HG02981 (cell line): Measurements from ENCODE around the gene TPD52L1.

ENCODE experiments used
- ATAC-seq: cut with Tn5 transposase; IDR thresholded peaks from one replicate; pipeline ENCODE4 v1.9.1; 2021; ENCODE audit warnings: mild to moderate bottlenecking, moderate library complexity; ENCODE audit not compliant: unreplicated experiment

The TPD52L1 gene

GRCh38 chr6:125207956-125208355 lies 54.4 kb downstream of the TPD52L1 start:
- no peak for ATAC-seq

DNA sequence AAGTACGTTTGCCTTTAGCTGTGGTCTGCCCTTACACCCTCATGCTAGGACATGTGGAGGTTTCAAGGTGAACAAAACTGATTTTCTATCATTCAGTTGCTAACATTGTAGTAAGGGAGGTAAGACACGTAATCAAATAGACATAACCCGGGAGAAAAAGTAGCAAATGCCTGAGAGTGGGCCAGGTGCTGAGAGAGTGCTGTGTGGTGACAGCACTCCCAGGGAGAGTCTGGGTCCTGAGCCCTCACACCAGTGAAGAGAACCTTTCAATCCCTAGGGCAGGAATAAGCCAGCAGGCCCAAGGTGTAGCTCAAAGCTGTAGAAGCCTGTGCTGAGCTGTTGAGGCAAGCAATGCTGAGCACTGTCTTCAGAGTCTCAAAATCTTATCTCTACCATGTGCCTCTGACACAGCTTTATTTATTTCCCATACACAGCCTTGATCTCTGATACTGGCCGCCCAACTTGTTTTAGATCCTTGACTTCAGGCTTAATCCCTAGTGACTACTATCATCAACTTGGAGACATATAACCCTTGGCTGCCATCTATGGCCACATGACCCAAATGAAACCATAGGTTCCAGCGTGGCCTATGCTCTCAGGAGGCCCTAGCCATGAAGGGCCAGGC lies 55.2 kb downstream of the TPD52L1 start:
- ATAC-seq: no peak

DNA sequence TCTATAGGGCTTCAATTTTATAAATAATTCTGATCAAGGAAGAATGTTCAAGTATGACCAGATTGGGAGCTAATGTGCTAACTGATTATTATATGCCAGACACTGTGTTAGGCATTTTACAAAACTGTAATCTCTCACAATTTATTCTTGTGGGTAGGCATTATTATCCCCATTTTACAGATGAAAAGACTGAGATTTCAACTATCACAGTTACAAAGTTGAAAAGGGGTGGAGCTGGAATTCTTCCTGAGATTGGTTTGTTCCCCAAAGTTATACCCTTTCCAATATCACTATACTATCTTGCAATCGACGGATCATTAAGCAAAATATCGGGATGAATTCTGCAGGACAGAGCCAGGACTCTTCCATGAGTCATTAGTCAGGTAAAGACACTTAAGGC lies 57.1 kb downstream of the TPD52L1 start:
- no peak for ATAC-seq

- no peak for ATAC-seq
Observed at GRCh38 chr6:125211352-125211751, 57.8 kb downstream of the TPD52L1 start.

GRCh38 chr6:125212377-125212776 lies 58.8 kb downstream of the TPD52L1 start:
- ATAC-seq: no peak

DNA sequence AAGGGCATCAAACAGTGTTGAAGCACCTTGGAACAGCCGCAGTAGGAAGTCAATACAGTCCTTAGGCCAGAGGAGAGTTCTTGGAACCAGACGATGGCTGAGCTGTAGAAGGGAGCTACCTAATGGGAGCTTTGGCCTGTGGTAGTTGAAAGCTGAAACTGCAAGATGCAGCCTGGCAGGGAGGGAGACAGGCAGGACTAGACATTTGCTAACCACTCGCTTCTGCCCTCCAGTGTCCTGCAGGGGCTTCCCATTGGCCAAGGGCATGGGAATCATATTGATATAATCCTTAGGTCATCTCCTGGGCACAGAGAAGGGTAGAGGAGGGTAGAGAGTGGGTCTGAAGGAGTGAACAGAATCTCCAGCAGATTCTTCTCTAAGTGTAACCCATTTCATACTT lies 60.4 kb downstream of the TPD52L1 start:
- ATAC-seq: no peak

- ATAC-seq: no peak
Observed at GRCh38 chr6:125215252-125215819, 61.8 kb downstream of the TPD52L1 start.

- no peak for ATAC-seq
Observed at GRCh38 chr6:125216015-125216414, 62.4 kb downstream of the TPD52L1 start.

GRCh38 chr6:125217369-125217768 lies 63.8 kb downstream of the TPD52L1 start:
- no peak for ATAC-seq

- ATAC-seq: no peak
Observed at GRCh38 chr6:125217992-125218391, 64.4 kb downstream of the TPD52L1 start.

GRCh38 chr6:125219361-125219895 lies 65.9 kb downstream of the TPD52L1 start:
- ATAC-seq: no peak

DNA sequence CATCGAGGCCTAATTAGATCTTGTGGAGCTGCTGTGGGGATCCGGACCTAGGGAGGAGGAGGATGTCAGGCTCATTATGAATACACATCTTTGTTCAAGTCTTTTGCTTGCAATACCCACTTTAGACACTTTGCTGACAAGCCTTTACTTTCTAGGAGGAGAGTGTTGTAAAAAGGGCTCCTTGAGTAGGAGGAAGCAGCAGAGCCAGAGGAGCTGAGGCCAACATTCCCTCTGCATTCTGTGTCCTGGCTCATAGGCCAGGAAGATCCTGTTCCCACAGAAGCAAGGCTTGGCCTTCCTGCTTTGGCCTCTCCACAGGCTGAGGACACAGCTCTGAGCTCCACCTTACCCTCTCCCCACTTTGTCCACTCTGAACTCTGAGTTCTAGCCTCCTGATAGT lies 67.1 kb downstream of the TPD52L1 start:
- no peak for ATAC-seq

DNA sequence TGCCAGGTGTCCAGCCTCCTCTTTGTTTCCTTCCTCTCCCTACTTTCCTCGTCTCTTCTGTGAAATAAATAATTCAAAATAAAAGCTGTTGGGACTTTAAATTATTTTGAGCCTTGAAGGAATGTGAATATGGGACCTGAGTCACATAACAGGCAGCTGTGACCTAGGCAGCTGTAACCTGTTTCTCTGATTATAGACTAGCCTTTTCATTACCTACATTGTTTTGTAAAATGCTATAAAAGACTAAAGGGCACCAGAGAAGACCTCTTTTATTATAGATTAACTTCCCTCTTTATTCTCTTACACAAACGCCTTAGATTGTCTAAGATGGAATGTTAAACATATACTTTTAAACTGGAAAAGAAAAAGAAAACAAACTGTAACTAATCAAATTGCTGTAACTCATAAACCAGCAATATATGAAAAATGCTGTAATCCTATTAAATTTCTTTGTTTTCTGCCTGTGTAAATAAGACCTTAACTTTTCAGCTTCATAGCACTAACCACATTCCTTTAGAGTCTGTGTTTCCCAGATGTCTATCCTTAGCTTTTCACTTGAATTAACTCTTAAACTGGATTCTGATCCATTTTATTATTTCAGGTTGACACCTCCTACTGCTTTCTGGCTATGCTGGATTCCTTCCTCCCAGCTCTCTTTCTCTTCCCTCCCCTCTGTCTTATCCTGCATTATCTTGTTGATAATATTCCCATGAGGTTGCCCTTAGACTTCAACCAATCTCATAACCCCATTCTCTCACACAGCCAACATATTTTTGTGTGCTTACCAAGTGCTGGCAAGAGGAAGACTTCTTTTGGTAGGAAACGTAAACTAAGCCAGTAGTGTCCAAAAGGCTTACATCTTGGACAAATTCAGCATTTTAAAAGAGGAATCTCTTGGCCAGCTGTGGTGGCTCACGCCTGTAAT lies 69.2 kb downstream of the TPD52L1 start:
- no peak for ATAC-seq

GRCh38 chr6:125224231-125224861 lies 70.8 kb downstream of the TPD52L1 start:
- no peak for ATAC-seq

DNA sequence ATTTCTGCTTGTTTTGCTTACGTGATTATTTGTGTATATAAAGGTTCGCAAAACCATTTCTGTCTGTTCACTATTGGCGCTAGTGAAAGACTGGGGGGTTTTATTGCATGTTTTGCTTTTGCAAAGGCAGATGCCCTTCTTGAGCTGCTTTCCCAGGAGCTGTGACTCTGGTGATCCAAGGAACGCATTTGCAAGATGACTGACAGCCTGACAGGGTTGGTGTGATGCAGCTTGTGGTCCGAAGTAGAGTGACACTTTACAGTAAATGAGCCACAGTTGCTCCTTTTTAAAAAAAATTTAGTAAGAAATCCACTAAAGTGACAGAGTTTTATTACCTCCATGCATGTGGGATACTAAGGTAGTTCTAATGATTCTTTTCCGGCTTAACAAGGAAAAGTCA lies 73.7 kb downstream of the TPD52L1 start:
- ATAC-seq: no peak

DNA sequence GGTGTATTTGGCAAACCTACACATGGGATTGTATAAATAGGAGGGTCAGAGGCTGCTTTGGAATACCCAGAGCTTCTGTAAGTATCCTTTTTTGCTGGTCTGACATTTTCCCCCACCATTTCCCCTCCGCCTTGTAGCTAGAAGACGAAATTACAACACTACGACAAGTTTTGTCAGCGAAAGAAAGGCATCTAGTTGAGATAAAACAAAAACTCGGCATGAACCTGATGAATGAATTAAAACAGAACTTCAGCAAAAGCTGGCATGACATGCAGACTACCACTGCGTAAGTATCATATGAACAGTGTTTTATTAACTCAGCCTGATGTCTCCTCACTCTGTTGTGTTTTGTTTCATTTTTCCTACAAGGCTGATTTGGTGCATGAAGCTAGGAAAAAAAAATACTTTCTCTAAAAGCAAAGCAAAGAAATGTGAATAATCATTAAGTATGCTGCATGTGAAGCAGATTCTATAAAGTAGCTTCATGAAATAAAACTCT lies 75.5 kb downstream of the TPD52L1 start:
- no peak for ATAC-seq

- no peak for ATAC-seq
Observed at GRCh38 chr6:125230674-125231073, 77.1 kb downstream of the TPD52L1 start.

DNA sequence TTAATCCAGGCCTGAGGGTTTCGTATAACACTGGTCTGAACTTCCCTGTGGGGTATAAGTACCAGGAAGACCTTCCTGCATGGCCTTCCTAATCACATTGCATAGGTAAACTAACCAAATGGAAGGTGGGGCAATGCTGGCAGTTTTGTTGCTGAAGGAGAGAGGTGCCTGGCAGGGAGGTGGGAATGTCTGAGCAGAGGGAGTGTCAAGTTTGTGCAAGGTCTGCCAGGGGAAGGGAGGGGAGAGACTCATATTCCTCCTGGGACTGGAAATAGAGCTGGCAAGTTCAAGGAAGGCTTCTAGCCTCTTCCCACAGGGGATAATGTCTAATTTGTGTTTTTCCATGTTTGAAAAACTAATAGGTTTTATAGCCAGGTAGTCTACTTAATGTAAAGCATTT lies 77.6 kb downstream of the TPD52L1 start:
- no peak for ATAC-seq

- ATAC-seq: no peak
Observed at GRCh38 chr6:125231574-125232343, 78.2 kb downstream of the TPD52L1 start.

GRCh38 chr6:125232466-125232865 lies 78.9 kb downstream of the TPD52L1 start:
- ATAC-seq: no peak
